ENCODE measurements around the gene THBS3. TPM values are rescaled to one million over a fixed set of nuclear protein-coding genes. Genes with fewer than 3 reads are reported as not detected.

The THBS3 gene
- total and polyA plus RNA-seq, 9 of the 15 experiments (the other 6 are each of a cell fraction or from before 2014, with no cell fraction given): 0.59 to 8.3 (median 3.2) TPM

DNA sequence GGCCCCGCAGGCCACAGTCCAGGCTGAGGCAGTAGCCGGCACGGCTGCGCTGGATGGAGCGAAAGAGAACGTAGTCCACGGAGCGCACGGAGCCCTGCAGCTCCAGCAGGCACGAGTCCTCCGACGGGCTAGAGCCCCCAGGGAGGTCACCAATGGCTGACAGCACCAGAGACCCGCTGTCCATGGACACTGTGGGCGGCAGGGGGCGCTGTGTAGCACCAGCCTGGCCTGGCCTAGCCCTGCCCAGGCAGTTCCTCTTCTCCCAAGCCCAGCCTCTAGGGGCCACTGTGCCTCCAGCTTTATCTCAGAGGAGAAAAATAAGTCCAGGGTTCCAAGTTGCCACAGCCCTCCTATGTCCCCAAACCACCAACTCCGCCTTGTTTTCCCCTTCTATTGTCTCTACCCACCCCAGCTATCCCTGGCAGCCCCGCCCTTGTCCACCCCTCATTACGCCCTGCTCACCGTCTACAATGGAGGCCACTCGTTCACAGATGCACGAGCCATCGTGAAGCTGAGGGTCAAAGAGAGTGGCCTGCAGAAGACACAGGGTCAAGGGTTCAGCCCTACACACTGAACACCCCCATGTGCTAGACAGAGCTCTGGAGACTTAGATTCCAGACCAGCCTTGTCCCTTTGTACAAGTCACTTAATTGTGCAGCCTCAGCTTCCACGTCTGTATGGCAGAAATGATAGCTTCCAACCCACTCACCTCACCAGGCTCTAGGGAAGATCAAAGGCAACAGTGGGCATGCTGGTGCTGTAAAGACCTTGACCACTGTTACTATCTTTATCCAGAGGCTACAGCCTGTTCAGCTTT, 43.1 kb upstream of the THBS3 start (continued):
- TF ChIP-seq TCF3 (CRISPR knock-in tag; IDR thresholded peaks at IDR 0.05): no peak
- peak; percentile 54 for TF ChIP-seq RBFOX2 (IDR thresholded peaks at IDR 0.05; ENCODE audit: low read depth, low read length)
- no peak for TF ChIP-seq CBX1 (IDR thresholded peaks at IDR 0.05; ENCODE audit: low read depth)
- 0 out of 2 replicates have a peak, but pooled peaks have one; percentile 17 for TF ChIP-seq MAFK (IDR thresholded peaks at IDR 0.05; ENCODE audit: low read length)
- peak; percentile 69; the same call in 1 of the 2 replicates for TF ChIP-seq ZBTB9 (CRISPR knock-in tag; IDR thresholded peaks at IDR 0.05)
- TF ChIP-seq, protein P1, sequence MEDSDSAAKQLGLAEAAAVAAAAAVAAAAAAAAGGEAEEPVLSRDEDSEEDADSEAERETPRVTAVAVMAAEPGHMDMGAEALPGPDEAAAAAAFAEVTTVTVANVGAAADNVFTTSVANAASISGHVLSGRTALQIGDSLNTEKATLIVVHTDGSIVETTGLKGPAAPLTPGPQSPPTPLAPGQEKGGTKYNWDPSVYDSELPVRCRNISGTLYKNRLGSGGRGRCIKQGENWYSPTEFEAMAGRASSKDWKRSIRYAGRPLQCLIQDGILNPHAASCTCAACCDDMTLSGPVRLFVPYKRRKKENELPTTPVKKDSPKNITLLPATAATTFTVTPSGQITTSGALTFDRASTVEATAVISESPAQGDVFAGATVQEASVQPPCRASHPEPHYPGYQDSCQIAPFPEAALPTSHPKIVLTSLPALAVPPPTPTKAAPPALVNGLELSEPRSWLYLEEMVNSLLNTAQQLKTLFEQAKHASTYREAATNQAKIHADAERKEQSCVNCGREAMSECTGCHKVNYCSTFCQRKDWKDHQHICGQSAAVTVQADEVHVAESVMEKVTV (CRISPR knock-in tag; IDR thresholded peaks at IDR 0.05): peak; percentile 76
- TF ChIP-seq ATF7 (IDR thresholded peaks at IDR 0.05): peak; percentile 73; the same call in 1 of the 2 replicates
- no peak for TF ChIP-seq HDAC3 (IDR thresholded peaks at IDR 0.05; ENCODE audit: borderline replicate concordance, partially characterized antibody)
- peak in 1 of 2 experiments; percentile 62; a peak in 1 of 3 replicates for TF ChIP-seq CBX3 (IDR thresholded peaks at IDR 0.05; ENCODE audit: borderline replicate concordance in 1 of 2, low read length in 2 of 2)
- 0 out of 2 replicates have a peak, but pooled peaks have one; percentile 29 for TF ChIP-seq CHD2 (IDR thresholded peaks at IDR 0.05; ENCODE audit: low read depth, low read length)
- TF ChIP-seq ZNF764 (CRISPR knock-in tag; IDR thresholded peaks at IDR 0.05; ENCODE audit: low read depth): no peak
- peak; percentile 57 to 91 (median 86) for TF ChIP-seq YY1 (IDR thresholded peaks at IDR 0.05; ENCODE audit: borderline replicate concordance in 1 of 3, control insufficient read depth in 1 of 3, extremely low read depth in 1 of 3, insufficient read depth in 3 of 3, insufficient read length in 1 of 3, insufficient replicate concordance in 2 of 3, low read depth in 1 of 3, low read length in 2 of 3)
- TF ChIP-seq, protein P2, sequence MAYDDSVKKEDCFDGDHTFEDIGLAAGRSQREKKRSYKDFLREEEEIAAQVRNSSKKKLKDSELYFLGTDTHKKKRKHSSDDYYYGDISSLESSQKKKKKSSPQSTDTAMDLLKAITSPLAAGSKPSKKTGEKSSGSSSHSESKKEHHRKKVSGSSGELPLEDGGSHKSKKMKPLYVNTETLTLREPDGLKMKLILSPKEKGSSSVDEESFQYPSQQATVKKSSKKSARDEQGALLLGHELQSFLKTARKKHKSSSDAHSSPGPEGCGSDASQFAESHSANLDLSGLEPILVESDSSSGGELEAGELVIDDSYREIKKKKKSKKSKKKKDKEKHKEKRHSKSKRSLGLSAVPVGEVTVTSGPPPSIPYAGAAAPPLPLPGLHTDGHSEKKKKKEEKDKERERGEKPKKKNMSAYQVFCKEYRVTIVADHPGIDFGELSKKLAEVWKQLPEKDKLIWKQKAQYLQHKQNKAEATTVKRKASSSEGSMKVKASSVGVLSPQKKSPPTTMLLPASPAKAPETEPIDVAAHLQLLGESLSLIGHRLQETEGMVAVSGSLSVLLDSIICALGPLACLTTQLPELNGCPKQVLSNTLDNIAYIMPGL (CRISPR knock-in tag; IDR thresholded peaks at IDR 0.05): peak; percentile 93; the same call in 1 of the 2 replicates
- TF ChIP-seq TARDBP (IDR thresholded peaks at IDR 0.05): 0 out of 2 replicates have a peak, but pooled peaks have one; percentile 14
- TF ChIP-seq CC2D1A (IDR thresholded peaks at IDR 0.05): peak; percentile 85
- TF ChIP-seq, protein P3, sequence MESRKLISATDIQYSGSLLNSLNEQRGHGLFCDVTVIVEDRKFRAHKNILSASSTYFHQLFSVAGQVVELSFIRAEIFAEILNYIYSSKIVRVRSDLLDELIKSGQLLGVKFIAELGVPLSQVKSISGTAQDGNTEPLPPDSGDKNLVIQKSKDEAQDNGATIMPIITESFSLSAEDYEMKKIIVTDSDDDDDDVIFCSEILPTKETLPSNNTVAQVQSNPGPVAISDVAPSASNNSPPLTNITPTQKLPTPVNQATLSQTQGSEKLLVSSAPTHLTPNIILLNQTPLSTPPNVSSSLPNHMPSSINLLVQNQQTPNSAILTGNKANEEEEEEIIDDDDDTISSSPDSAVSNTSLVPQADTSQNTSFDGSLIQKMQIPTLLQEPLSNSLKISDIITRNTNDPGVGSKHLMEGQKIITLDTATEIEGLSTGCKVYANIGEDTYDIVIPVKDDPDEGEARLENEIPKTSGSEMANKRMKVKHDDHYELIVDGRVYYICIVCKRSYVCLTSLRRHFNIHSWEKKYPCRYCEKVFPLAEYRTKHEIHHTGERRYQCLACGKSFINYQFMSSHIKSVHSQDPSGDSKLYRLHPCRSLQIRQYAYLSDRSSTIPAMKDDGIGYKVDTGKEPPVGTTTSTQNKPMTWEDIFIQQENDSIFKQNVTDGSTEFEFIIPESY (CRISPR knock-in tag; IDR thresholded peaks at IDR 0.05): peak; percentile 79
- peak; percentile 58; the same call in 1 of the 2 replicates for TF ChIP-seq SOX6 (IDR thresholded peaks at IDR 0.05)
- TF ChIP-seq RHOXF2B (CRISPR knock-in tag; conservative IDR thresholded peaks at IDR 0.05): no peak
- 0 out of 2 replicates have a peak, but pooled peaks have one; percentile 20 for TF ChIP-seq SMARCA4 (IDR thresholded peaks at IDR 0.05)
- TF ChIP-seq RCOR1 (IDR thresholded peaks at IDR 0.05; ENCODE audit: borderline replicate concordance in 1 of 2, low read depth in 2 of 2, low read length in 2 of 2): peak in 1 of 2 experiments; percentile 72; a peak in 1 of 4 replicates
